HuH-7.5 (cell line): ENCODE data around the gene KLHL17.
"Not testable (repeated sequence)": the region's sequence is repeated elsewhere in the genome, so short reads cannot be mapped to it uniquely, and the experiment has no call there.

Source experiments
- DNase-seq: peaks from one replicate; pipeline ENCODE4 v3.0.0; 2011; ENCODE audit warnings: low spot score

The KLHL17 gene

GRCh38 chr1:937521-937920, 22.9 kb upstream of the KLHL17 start:
- DNase-seq = no peak

- peak; percentile 89 for DNase-seq
Observed at GRCh38 chr1:938088-938683, 22.2 kb upstream of the KLHL17 start.

GRCh38 chr1:938711-939489, 21.5 kb upstream of the KLHL17 start:
- DNase-seq = no peak

- DNase-seq = no peak
Observed at GRCh38 chr1:939511-940106, 20.8 kb upstream of the KLHL17 start.

GRCh38 chr1:940107-941014, 20.0 kb upstream of the KLHL17 start:
- peak; percentile 86 for DNase-seq

DNA sequence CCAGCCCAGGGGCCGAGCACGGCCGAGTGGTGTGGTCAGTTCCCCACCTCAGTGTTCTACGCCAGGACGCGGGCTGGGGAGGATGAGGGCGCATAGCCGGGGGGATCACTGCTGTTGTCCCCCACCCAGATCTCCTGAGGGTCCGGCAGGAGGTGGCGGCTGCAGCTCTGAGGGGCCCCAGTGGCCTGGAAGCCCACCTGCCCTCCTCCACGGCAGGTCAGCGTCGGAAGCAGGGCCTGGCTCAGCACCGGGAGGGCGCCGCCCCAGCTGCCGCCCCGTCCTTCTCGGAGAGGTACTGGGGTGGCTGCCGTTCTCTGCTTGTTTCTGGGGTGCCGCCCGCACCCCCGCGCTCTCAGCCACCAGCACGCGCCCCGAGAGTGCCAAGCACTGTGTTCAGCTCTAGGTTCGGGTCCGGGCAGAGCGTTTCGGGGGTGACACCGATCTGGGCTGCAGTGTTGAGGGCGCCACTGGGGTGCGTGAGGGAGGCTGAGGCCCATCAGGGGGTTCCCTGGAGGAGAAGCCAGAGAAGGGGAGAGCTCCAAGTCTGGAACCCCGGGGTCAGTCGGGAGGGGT, 19.3 kb upstream of the KLHL17 start:
- DNase-seq = no peak

GRCh38 chr1:941588-942383, 18.6 kb upstream of the KLHL17 start:
- peak; percentile 96 for DNase-seq

DNA sequence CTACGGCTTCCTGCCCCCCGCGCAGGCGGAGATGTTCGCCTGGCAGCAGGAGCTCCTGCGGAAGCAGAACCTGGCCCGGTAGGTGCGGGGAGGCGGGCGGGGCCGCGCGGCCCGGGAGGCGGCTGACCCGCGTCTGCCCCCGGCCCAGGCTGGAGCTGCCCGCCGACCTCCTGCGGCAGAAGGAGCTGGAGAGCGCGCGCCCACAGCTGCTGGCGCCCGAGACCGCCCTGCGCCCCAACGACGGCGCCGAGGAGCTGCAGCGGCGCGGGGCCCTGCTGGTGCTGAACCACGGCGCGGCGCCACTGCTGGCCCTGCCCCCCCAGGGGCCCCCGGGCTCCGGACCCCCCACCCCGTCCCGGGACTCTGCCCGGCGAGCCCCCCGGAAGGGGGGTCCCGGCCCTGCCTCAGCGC, 18.0 kb upstream of the KLHL17 start:
- DNase-seq = no peak

- no peak for DNase-seq
Observed at GRCh38 chr1:942864-943533, 17.4 kb upstream of the KLHL17 start.

GRCh38 chr1:943545-944340, 16.6 kb upstream of the KLHL17 start:
- DNase-seq = no peak

DNA sequence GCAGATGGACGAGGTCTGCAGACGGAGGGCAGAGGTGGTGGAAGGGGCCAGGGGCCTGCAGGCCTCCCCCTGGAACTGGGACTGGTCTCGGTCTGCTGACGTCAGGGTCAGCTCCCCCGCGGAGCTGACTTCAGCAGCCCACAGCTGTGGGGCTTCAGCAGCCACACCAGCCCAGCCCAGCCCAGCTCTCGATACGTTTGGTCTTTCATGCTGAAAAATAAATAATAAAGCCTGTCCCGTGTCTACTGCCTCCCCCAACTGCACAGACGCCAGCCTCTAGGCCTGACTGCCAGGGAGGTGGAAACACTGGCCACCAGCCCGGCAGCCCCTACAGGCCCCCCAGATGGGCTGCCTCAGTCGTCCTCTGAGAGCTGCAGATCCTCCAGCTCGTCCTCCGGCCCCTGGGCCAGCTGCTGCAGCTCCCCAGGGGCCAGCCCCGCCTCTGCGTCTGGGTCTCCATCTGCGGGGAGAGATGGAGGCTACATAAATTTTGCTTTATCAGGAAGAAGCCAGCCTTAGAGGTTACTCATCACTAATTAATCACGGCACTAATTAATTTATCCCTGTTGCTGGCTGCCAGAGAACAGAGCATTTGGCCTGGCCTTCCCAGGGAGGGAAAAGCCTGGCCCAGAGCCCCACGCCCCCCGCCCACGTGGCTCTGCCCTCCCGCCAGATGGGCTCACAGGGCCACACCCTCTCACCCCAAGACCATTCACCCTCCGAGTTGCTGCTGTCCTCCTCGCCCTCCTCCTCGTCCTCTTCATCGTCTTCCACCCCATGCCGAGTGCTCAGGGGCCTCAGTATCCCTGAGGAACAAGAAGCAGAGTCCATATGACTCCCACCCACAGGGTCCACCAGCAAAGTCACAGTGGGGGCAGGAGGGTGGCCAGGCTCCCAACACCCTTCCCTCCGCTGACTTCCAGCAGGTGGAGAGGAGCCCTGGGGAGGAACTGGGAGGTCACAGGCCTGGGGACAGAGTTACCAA, 15.8 kb upstream of the KLHL17 start:
- no peak for DNase-seq

DNA sequence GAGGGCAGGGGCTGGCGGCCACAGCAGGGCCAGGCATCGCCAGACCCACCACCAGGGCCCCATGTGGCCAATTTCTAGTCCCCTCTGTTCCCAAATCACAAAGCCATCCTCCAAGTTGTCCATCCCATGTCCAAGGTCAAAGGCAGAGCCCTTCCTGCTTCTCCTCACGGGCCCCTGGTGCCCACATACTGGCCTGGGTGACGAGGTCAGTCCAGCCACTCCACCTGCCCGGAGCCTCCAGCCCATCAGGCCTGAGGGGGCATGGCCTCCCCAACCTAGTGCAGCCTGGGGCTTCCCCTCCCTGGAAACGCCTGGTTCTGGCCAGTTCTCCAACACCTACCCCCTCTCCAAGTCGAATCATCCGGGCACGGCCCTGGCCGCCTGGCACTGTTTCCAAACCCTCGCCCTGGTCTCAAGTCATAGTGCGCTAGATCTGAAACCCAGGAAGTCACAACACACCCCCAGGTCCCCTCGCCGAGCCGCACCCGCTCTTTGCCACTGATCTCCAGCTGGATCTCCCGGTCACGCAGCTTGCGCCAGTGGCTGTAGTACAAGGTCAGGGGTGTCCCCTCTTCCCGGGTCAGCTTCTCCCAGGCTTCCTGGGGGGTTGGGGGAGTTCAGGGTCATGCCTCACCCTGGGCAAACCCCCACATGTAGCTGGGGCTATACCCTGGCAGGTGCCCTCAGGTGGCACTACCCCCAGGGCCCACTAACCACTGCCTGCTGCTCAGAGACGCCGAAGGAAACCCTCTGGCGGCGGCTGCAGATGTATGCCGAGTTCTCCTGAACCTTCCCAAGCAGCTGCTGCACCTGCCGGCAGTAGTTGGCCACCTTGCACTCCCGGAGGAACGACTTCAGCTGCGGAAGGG, 14.5 kb upstream of the KLHL17 start:
- DNase-seq = no peak

DNA sequence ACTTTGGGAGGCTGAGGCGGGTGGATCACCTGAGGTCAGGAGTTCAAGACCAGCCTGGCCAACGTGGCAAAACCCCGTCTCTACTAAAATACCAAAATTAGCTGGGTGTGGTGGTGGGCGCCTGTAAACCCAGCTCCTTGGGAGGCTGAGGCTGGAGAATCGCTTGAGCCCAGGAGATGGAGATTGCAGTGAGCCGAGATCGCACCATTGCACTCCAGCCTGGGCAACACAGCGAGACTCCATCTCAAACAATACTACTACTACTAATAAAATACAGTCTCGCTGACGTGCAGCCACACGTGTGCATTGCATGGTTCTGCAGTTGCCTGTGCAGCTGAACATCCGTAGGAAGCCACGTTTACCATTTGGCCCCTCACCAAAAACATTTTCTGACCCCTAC, 13.6 kb upstream of the KLHL17 start:
- DNase-seq = not testable (repeated sequence)

DNA sequence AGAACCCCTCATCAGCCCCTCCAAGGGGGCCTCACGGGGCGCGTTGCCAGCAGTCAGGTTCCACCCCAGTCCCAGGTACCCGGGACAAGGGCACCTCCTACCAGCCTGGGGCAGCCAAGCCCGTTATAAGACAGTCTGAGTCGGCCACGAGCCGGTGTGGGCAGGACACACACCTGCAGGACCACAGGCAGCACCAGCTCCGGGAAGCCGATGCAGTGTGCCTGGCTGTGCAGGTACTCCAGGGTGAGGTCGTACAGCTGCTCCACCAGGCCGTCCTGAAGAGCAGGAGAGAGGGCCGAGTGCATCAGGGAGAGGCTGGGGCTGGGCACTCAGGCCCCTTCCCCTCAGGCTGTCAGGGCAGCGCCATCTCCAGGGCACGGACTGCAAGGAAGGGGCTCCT, 12.4 kb upstream of the KLHL17 start:
- no peak for DNase-seq

GRCh38 chr1:950268-950667, 10.1 kb upstream of the KLHL17 start:
- DNase-seq = no peak

GRCh38 chr1:950881-951280, 9.5 kb upstream of the KLHL17 start:
- DNase-seq = no peak

DNA sequence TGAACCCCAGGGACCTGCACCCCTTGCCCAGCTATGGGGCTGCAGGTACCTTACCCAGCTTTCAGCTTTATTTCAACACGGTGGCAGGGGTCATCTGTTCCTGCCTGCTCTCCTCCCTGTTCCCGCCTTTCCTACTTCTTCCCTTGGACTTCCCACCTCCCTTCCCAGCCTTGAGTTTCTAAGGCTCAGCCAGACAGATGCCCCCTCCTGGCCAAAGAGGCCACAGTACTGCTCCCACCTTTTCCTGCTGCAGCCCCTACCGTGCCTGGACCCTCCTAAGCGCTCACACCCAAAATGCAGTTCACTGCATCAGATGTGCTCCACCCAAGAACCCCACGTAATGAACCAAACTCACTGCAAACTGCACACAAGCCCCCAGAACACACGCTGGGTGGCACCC, 9.0 kb upstream of the KLHL17 start:
- DNase-seq = no peak

DNA sequence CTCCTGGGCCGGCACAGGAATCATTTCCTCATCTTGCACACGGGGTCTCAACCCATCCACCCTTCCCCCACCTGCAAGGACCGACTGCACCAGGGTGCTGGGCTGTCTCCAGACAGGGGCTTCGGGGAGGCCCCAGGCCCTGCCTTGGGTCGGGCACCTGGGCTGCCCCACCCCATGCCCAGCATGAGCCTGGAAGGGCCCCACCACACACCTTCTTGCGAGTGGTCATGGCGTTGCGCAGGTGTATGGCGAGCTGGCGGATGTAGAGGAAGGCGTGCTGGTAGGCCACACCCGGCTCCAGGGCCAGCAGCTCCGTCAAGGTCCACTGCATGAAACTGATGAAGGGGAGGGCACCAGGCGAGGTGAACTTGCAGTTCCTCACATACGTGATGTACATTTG, 8.2 kb upstream of the KLHL17 start:
- no peak for DNase-seq
